EH (cell line): ENCODE results near the gene AFF3.

Source experiments
- DNase-seq: peaks from one replicate; pipeline ENCODE4 v3.0.0-alpha.2; 2015; ENCODE audit warnings: low read depth

Gene AFF3

GRCh38 chr2:99888617-99889016 is 253.8 kb downstream of the AFF3 start:
- DNase-seq: no peak

- DNase-seq: no peak
Measured at GRCh38 chr2:99886418-99886817, 256.0 kb downstream of the AFF3 start.

- DNase-seq: peak; percentile 65
Measured at GRCh38 chr2:99883358-99883757, 259.0 kb downstream of the AFF3 start.

DNA sequence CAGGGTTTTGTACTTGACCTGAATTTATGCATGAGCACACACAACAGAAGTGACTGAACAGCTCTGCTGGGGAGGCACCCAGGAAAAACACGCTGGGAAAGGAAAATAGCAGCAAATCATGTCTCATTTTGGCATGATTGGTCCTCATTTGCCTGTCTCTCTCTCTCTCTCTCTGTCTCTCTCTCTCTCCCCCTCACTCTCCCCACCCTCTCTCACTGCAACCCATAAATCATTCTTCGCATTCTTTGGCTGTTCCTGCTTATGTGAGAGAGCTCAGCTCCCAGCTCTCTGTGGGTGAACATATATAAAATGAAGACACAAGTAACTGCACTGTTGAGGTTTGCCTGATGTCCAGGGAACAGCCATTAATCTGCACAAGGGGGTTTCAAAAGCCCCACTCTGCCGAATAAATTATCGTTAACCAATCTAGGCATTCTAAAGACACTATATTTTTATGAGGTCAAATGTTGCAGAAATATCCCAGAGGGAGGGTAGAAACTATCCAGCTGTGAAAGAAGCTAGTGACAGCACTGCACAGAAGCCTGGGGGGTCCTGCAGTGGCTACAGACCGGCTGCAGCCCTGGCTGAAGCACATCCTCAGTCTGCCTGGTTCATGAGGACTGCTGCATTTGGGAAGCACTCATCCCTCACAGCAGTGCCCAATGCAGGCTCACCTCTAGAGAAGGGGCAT is 260.3 kb downstream of the AFF3 start:
- DNase-seq: peak; percentile 97

DNA sequence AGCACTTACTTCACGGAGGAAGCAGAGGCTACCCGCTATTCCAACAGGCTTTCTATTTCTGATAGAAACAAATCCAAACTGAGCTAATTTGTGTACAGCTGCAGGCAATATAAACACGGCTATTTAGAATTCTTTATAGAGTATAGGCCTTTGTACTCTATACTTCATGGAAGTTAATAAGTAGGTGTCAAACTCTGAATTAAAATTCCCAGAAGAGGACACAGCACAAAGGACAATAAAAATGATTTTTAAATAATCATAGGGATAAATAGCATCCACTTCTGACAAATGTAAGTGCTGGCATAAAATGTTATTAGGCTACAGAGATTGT is 261.5 kb downstream of the AFF3 start:
- DNase-seq: no peak

DNA sequence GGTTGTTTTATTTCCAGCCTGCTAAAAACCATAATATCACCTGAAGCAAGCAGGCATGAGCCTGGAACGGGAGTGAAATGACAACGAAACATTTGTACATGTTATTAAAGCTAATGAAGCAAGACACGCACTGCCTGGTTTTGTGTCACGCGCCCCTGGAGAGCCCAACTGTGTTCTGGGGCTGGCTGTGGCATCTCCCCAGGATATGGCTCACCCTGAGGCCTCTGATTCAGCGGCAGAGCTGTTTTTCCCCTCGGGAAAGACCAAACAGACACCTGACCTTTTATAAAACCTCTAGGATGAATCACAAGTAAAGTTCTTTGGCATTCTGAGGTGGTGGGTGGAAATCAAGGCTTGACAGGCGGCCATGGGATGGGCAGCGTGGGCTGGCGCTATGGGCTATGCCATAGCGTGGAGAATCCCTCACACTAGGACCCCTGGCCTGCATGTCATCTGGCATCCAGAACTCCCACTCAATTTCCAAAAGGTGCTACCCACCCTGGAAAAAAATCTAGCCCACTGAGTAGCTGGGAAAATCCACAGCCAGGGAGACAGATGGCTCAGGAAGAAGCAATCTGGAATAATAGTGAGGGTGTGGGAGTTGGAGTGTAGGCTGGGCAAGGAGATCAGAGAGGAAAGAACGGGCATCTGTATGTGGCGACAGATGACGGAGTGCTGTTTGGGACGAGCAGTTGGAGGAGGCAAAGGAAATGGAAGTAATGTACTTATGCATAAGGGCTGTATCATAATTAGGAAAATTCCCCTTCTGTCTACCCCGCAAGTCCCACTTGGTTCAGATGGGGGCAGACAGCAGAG is 262.0 kb downstream of the AFF3 start:
- DNase-seq: peak; percentile 95

DNA sequence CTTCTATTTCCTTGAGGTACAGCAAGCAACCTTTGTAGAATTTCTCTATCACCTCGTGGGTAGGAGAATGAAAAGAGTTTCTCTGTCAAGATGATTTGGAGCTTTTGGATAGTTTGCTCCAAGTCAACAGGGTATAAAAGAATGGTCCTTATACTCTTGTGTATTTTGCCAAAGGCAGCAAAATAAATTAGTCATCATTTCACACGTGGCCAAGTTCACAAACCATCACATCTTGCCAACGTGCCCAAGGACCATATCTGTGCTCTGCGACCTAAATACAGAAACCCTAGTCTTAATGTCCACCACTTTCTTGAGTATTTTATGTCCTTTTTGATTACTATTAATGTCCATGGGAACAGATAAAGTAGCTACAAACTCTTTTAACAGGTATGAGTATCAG is 262.9 kb downstream of the AFF3 start:
- peak; percentile 38 for DNase-seq

DNA sequence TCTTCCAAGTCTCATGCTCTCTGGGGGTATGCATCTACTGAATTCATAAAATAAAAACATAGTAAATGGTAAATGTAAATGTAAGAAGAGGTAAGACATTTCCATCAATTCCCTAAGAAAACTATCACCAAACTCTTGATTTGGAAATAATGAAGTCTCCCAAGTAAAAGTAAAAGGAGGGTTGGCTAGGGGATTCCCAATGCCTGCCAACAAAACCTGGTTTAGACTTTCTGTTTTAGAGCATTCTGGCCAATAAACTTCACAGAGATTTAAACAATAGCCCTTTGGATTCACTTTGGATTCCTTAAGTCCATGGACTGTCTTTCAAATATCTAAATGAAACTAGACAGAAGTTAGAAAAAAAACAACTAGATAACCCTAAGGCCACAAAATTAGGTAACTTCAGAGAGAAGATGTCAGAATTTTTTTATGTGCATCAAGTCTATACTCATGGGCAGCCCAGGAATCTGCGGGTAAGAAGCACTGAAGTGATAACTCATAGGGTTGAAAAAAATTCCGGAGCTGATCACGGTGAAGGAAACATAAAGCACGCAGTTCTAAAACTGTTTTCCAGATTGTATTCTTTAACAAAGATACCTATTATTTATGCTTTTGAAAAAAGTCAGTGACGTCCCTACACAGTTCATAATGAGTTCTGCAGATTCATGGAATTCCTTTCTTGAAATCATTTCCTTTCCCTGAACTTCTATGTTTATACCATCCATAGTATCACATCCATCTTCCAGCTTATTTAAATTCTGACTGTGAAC is 263.6 kb downstream of the AFF3 start:
- DNase-seq: peak; percentile 94

DNA sequence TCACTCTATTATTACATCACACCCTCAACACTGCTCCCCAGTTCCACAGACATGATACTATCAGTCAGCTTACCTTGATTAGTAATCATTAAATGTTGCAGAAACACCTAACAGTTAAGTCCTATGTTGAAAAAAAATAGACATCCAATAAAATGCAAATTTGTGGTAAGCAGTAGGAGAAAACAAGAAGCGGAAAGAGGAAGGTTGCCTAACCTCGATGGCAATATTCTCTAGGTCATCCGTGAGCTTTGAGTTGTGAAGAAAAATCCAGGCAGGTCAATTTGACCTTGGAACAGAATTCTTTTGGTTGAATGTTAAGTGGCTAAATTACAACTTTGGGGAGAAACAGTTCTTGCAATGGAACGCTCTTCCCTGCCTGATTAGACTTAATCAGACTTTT is 264.4 kb downstream of the AFF3 start:
- DNase-seq: no peak

GRCh38 chr2:99876956-99877355 is 265.4 kb downstream of the AFF3 start:
- peak; percentile 53 for DNase-seq

DNA sequence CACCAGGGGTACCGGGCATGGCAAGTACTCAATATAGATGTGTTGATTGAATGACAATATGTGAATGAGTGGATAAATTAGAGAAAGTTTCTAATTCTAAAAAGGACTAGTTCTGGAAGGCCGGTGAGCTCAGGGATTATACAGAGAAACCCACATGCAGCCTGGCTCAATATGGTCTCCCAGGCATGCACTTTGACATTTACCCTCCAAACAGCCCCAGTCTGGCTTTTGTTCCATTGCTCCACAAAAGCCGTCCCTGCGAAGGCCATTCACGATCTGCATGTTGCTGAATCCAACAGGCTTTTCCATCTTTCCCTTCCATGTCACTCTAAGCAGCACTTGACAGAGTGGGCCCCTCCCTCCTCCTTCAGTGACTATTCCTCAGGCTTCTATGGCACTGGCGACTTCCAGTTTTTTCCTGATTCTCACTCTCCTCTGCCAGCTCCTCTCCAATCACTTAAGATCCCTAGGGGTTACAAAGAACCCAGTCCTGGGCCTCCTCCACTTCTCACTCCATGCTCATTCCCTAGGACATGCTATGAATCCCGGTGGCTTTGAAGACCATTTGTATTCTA is 266.7 kb downstream of the AFF3 start:
- no peak for DNase-seq

- peak; percentile 40 for DNase-seq
Measured at GRCh38 chr2:99868260-99868659, 274.1 kb downstream of the AFF3 start.

DNA sequence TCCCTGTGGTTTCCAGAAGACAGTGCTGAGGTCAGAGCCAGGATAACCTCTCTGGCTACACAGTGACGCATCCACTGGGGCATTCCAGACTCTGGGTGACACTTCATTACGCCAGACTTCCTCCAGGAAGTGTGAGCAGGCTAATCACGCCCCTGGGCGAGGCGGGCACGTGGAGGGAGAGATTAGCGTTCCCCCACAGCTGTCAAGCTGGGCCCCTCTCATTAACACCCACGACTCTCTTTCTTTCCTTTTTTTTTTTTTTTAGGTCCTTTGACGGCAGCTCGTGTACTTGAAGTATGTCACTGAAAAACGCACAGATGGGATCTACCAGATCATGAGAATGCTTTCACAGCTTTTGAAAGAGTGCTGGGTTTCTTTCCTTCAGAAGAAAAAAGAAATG is 274.6 kb downstream of the AFF3 start:
- DNase-seq: peak; percentile 84

DNA sequence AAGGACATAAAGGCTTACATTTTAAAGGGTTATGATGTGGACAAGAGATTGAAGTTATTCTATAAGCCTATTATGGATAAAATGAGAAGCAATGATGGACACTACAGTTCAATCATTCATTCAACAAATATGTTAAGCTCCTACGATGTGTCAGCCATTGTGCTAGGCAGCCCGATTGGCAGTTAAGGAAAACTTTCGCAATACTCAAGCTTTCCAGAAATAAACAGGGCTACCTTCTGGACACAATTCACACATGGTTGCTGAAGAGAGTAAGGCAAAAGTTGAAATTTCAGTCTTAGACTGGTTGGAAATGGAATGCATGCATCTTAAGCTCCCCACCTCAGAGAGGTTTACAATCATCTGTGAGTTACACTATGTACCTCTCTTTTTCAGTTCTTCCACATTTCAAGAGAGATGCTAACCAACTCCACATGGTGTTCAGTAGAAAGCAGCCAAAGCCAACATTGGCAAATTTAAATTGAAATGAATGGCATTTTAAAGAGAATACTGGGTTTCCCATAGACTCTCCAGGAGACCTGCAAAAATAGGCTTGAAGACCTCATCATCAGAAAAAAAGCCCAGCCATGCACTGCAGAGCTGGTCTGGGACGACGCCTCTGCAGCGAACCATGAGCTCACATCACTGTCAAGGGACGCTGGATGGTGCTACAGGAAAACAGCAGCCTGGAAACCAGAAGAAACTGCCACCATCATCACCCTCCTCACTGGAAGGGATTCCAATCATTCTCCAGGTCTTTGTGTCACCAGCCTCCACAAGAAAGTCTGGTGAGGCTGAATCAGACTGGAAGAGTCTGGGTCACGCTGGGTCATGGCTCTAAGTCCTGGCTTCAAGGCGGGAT is 276.3 kb downstream of the AFF3 start:
- peak; percentile 97 for DNase-seq

GRCh38 chr2:99864561-99865553 is 277.5 kb downstream of the AFF3 start:
- peak; percentile 68 for DNase-seq

GRCh38 chr2:99863903-99864270 is 278.5 kb downstream of the AFF3 start:
- DNase-seq: peak; percentile 67

GRCh38 chr2:99863236-99863902 is 279.0 kb downstream of the AFF3 start:
- DNase-seq: peak; percentile 79

DNA sequence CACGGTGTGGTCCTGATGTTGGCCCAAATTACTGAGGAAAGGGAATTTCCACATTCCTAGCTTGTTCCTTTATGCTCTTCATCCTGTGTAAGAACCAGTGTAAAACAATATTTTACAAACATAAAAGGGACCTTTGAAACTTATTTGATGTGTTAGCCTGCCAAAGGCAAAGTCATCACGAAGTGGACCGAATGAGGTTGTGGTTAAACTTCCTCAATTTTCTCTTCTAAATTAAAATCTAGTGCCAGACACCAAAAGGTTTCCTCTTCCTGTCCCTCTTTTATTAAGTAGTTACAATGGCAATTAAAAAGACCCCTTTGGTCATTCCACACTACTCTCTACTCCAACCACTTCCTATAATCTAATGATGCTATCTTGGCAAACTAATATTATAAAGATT is 279.8 kb downstream of the AFF3 start:
- no peak for DNase-seq

DNA sequence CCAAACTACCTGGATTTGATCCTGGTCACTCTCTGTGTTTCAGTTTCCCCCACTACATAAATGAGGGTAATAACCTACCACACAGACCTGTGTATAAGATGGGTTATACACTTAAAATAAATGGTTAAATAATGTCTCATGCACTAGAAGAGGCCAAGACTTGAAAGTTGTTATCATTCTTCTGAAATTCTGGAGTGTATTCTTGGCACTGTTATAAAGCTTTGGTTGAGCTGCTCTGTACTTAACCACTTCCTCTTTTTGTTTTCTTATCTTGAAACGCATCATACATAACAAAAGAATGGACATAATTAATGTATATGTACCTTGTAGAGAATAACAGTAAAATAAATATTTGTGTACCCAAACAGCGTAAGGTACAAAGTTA is 281.0 kb downstream of the AFF3 start:
- DNase-seq: peak; percentile 64
